ENCODE measurements around the gene REC8.

The REC8 gene

DNA sequence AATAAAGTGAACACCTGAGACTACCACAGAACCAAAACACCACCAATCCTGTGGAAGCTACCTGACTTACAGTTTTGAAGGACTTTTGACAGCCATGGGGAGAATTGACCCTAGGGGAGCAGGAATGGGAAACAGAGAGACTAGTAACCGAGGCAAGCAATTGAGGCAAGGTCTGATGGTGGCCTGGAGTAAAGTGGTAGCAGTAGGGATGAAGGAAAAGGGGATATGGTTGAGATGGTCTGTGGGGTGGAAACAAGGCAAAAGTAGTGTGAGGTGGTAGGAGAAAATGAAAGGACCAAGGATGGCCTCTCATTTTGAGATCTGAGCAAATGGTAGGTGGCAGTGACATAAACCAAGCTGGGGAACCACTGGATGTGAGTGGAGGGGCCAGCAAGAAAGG is 15.0 kb upstream of the REC8 start:
- in situ Hi-C loops (cut with MboI; ENCODE audit: low sequenced_read_pairs), result no loop called here

DNA sequence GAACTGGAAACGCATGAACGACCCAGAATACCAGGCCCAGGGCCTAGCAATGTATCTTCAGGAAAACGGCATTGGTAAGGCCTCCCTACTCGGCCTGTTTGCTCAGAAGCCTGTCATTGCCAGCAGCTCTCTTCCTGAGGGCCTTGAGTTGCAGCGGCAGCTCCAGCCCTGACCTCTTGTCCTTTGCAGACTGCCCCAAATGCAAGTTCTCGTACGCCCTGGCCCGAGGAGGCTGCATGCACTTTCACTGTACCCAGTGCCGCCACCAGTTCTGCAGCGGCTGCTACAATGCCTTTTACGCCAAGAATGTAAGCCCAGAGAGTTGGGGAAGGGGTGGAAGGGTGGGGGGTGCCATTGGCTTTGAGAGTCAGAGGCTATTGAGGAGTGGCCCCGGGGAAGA is 14.5 kb upstream of the REC8 start:
- in situ Hi-C loops (cut with MboI; ENCODE audit: low sequenced_read_pairs), result no loop called here

DNA sequence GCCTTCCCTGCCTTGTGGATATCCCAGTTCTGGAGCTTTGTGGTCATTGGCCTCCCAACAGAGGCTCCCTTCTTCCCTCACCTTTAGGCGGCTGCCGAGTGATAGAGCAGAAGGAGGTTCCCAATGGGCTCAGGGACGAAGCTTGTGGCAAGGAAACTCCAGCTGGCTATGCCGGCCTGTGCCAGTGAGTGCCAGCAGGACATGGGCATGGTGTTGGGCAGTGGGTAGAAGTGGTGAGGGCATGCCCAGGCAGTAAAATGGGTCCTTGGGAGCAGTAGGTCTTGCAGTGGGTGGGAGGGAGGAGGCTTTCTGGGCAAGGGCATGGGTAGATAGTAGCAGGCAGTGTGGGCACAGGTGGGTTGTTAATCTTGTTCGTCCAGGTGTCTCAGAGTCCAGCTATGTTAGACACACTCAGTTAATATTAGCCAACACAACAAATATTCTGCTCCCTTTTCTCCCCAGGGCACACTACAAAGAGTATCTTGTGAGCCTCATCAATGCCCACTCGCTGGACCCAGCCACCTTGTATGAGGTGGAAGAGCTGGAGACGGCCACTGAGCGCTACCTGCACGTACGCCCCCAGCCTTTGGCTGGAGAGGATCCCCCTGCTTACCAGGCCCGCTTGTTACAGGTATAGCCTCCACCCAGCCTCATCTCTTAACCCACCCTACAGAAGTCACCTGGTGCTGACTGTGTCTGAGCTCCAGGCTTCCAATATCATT is 11.9 kb upstream of the REC8 start:
- in situ Hi-C loops (cut with MboI; ENCODE audit: low sequenced_read_pairs), result no loop called here

DNA sequence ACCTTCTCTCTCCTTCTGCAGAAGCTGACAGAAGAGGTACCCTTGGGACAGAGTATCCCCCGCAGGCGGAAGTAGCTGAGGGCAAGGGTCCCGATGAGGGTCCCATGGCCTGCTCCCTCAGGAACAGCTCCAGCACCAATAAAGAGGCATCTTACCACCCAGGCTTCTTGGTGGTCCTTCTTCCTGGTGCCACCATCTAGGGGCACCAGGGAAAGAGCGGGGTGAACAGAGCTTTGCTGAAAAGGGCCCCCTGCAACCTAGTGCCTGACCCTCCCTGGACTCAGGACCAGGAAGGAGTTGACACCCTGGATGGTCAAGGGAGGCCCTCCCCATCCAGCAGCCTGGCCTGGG is 11.4 kb upstream of the REC8 start:
- in situ Hi-C loops (cut with MboI; ENCODE audit: low sequenced_read_pairs), result no loop called here

DNA sequence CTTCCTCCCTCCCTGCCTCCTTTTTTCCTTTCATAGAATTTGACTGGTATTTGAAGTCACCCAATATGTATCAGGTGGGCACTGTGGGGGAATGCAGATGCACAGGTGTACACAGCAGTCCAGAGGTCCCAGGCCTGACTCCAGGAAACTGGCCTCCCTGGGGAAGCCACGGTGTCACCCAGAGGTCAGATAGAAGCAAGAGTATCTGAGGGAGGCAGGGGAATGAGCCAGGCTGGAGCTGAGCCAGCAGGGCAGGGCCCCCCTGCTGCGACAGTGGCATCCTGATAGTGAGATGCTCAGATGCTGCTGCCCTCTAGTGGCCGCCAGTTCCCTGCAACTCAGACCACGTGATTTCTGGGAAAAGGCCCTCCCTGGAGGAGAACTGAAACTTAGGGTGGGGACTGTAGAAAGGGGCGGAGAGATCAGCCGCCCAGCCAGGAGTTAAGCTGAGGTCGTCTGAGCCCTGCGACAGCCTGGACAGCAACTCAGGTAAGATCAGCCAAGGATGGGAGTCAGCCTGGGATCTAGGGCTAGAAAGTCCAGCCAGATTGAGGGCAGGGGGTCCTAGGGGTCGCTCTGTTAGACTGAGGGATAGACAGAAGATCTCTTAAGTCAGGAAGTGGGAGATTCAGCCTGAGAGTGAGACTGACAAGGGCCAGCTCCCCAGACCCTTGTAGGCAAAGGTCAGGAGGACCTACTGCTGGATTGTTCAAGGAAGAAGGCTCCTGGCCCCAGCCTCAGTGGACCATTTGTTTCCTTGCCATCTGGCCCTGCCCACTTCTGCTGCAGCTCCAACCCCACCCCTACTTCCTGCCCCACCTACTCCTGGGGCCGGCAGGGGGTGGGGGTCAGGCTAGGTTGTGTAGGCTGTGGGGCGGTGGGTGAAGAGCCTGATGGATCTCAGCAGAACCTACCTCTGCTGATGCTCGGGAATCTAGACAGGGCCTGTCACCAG is 10.8 kb upstream of the REC8 start, which contains the start of gene IRF9:
Gene IRF9, plus strand, starts transcription at position 416 of the 955 bp plus-strand sequence. CDS start 880 bp downstream, outside the sequence.
- in situ Hi-C loops (cut with MboI; ENCODE audit: low sequenced_read_pairs), result no loop called here

DNA sequence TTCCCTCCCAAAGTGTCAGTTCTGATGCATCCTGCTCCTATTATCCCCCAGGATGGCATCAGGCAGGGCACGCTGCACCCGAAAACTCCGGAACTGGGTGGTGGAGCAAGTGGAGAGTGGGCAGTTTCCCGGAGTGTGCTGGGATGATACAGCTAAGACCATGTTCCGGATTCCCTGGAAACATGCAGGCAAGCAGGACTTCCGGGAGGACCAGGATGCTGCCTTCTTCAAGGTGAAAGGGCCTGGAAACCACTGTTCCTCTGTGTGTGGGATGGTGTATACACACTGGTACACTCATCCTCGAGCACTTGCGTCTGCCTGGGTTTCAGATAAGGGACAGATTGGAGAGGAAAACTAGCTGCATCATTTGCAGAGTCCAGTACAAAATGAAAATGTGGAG is 9.8 kb upstream of the REC8 start:
- in situ Hi-C loops (cut with MboI; ENCODE audit: low sequenced_read_pairs), result no loop called here

DNA sequence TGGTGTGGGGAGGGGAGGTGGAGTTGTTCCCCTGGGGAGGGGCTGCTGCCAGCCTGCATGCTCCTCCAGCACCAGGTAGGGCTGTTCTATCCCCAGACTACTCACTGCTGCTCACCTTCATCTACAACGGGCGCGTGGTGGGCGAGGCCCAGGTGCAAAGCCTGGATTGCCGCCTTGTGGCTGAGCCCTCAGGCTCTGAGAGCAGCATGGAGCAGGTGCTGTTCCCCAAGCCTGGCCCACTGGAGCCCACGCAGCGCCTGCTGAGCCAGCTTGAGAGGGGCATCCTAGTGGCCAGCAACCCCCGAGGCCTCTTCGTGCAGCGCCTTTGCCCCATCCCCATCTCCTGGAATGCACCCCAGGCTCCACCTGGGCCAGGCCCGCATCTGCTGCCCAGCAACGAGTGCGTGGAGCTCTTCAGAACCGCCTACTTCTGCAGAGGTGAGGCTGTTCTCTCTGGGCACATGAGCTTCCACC is 7.3 kb upstream of the REC8 start:
- in situ Hi-C loops (cut with MboI; ENCODE audit: low sequenced_read_pairs), result no loop called here

DNA sequence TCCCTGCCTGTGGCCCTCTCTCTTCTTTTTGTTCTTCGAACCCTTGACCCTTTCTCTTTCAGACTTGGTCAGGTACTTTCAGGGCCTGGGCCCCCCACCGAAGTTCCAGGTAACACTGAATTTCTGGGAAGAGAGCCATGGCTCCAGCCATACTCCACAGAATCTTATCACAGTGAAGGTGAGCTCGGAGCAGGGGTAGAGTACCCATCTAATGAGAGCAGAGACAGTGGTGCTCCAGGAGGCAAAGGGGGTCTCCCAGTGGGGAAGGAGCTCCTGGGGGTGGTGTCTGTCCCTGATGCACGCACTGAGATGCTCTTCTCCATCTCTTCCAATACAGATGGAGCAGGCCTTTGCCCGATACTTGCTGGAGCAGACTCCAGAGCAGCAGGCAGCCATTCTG is 6.1 kb upstream of the REC8 start:
- in situ Hi-C loops (cut with MboI; ENCODE audit: low sequenced_read_pairs), result no loop called here

DNA sequence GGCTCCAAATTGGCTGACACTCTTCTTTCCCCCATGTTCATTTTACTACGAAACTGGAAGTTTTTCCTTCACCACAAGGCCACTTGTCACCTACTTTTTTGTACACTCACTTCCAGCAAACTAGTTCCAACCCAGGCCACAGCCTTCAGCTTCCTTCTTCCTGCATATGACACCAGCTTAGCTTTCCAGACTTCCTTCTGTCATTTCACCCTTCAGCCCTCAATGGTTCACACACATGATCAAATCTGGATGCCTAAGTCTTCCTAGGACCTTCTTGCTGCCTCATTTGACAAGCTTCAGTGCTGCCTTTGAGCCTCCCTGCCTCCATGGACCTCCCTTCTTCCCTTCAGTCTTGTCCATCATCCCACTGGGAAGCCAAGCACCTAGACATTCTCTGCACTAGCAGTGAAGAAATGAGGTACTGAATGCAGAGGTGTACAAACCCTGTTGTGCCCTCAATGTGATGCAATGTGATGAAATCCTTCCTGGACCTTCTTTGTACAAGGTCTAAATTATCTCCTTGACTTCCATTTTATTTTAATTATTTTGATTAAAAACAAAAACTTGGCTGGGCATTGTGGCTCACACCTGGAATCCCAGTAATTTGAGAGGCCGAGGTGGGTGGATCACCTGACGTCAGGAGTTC is 4.3 kb upstream of the REC8 start:
- in situ Hi-C loops (cut with MboI; ENCODE audit: low sequenced_read_pairs), result no loop called here

DNA sequence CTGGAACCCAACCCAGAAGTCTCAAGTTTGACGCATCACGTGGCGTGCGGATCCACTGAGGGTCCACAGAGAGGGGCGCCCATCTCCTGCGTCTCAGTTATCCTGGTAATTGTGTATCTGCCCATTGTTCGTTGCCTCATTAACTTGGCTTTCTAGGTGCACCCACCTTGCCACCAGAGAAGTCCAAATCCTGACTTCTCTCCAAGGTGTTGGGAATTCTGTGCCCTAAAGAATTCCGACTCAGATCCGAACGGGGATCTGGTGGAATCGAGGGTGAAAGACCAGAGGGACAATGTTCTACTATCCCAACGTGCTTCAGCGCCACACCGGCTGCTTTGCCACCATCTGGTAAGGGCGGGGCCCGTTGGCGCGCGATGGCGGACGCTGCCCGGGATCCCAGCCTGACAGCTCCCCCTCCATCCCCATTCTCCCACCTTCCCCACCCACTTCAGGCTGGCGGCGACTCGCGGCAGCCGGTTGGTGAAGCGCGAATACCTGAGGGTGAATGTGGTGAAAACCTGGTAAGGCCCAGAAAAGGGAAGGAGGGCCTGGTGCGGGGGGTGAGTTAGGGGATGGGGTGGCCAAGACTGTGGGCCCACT is 481 bp downstream of the REC8 start:
- in situ Hi-C loops (cut with MboI; ENCODE audit: low sequenced_read_pairs), result no loop called here

DNA sequence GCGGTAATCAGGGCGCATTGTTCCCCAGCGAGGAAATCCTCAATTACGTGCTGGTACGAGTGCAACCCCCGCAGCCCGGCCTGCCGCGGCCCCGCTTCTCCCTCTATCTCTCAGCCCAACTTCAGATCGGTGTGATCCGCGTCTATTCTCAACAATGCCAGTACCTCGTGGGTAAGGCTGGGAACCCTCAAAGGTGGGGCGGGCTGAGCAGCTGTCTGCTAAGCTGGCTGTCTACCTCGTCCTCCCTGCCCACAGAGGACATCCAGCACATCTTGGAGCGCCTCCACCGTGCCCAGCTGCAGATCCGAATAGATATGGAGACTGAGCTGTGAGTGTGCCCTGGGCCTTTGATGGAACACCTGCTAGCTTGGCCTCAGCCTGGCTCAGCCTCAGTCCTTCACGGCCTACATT is 996 bp downstream of the REC8 start:
- in situ Hi-C loops (cut with MboI; ENCODE audit: low sequenced_read_pairs), result no loop called here

DNA sequence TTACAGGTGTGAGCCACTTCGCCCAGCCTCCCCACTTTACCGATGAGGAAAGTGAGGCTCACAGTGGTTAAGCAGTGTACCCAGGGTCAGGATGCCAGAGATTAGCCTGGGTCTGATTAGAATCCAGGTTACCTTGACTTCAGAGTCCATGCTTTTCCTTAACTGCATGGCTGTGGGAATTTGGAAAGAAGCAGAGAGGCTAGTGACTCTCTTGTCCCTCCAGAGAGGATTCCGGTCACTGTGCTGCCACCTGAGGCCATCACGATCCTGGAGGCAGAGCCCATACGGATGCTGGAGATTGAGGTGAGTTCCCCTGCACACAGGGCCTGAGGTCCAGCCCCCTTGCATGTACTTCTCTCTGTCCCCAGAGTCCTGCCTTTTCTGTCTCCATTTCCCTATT is 4.7 kb downstream of the REC8 start:
- in situ Hi-C loops (cut with MboI; ENCODE audit: low sequenced_read_pairs), result no loop called here

DNA sequence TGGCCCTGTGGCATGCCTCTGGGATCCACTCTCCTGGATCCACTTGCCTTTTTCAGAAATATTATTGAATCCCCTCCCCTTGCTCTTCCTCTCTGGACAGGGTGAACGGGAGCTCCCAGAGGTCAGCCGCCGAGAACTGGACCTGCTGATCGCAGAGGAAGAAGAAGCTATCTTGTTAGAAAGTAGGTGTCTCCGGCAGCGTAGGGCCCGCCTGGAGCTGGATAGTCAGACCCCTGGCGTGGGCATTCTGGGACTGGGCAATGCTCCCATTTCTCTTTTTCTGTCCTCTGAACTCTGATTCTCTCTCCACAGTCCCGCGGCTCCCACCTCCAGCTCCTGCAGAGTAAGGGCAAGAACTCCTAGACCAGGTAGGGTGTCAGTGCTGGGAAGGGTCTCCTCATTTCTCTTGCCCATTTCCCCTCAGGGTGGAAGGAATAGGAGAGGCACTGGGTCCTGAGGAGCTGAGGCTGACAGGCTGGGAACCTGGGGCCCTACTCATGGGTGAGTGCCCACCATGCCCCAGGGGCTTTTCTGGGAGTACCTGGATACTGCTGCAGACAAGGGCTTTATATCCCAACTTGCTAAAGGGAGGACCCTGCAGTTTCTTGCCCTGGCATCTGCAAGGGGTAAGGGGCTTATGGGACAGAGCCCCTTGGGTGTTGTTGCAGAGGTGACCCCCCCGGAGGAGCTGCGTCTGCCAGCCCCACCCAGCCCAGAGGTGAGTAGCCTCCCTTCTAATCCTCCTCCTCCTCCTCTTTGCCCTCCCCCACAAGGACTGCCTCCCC is 5.4 kb downstream of the REC8 start:
- in situ Hi-C loops (cut with MboI; ENCODE audit: low sequenced_read_pairs), result no loop called here

DNA sequence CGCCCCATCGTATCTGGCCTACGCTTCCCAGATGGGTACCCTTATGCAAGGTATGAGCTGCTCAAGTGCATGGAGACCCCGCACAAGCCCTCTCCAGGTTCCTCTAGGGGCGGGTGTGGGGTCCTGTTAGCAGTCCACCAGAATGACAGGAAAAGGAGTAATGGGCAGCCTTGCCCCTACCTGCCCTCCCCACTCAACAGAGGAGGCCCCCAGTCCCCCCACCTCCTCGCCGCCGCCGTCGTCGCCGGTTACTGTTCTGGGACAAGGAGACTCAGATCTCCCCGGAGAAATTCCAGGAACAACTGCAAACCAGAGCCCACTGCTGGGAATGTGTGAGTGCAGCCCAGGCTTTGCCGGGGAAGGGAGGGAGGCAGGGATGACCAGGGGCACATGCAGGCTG is 6.0 kb downstream of the REC8 start:
- in situ Hi-C loops (cut with MboI; ENCODE audit: low sequenced_read_pairs), result no loop called here

DNA sequence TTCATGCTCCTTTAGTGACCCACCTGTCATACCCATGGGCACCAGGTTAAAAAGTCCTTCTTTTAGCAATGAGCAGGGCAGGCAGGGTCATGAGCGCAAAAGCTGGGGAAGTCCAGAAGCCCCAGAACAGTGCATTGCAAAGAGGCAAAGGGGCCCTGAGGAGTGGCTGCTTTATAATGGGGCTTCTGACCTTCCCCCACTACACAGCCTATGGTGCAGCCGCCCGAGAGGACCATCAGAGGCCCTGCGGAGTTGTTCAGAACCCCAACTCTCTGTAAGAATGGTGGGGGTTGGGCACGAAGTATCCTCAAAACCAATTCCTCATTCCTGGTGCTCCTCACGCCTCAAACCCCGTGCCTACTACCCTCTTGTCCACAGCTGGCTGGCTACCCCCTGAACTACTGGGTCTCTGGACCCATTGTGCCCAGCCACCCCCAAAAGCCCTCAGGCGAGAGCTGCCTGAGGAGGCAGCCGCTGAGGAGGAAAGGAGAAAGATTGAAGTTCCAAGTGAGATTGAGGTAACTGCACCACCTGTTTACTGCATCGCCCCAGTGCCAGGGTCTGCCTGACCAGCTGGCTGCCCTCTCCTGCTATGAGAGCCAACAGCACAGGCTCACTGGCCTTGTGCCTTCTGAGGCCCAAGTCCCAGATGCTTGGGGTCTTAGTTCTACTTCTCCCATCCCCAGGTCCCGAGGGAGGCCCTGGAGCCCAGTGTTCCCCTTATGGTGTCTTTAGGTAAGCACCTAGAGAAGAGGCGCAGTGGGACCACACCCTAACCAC is 6.7 kb downstream of the REC8 start:
- in situ Hi-C loops (cut with MboI; ENCODE audit: low sequenced_read_pairs), result no loop called here

DNA sequence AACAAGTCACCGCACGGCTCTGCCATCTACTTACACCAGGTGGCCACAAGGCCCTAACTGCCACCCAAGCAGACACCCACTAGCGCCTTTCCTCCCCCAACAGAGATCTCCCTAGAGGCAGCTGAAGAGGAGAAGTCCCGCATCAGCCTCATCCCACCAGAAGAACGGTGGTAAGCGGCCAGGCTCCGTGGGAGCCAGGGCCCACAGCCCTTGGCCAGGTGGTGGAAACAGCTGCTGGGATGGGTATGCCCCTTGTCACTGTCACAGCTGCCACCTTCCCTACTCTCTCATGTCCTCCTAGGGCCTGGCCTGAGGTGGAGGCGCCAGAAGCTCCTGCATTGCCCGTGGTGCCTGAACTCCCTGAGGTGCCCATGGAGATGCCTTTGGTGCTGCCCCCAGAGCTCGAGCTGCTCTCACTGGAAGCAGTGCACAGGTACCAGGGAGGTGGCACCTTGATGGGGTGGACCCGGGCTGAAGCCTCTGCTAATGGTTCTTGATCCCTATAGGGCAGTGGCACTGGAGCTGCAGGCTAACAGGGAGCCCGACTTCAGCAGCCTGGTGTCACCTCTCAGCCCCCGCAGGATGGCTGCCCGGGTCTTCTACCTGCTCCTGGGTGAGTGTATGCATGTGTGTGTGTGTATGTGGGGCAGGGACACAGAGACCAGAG is 7.5 kb downstream of the REC8 start:
- in situ Hi-C loops (cut with MboI; ENCODE audit: low sequenced_read_pairs), result no loop called here

DNA sequence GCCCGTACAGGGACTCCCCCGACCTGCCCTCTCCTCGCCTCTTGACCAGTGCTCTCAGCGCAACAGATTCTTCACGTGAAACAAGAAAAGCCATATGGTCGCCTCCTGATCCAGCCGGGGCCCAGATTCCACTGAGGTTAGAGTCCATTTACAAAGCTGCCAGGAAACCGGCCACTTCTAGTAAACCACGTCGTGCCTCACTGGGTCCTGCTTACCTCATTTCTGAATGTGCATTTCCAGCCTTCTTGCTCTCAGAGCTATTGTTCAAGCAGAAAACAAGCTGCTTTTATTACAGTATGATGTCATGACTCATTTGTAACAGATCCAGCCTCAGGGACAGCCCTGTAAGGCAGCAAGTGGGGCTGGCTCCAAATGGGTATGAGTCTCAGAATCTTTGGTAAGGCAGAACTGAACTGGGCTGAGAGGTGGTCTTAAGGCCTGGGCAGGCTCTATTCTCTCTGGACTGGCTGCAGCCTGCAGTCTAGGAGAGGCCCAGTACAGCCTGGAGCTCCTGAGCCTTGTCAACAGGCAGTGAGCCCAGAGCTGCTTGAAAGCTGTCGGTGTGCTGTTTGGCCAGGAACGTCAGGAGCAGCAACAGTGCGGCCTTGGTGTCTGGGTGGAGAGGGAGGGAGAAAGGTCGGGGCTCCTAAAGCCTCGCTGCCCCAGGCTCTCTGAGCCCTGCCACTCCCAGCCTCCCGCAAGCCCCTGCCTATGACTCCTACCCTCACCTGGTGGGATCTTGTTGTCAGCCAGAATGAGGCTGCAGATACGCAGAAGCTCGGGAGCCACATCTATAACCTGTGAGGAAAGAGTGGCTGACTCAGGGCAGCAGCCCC is 8.3 kb downstream of the REC8 start:
- in situ Hi-C loops (cut with MboI; ENCODE audit: low sequenced_read_pairs), result no loop called here

DNA sequence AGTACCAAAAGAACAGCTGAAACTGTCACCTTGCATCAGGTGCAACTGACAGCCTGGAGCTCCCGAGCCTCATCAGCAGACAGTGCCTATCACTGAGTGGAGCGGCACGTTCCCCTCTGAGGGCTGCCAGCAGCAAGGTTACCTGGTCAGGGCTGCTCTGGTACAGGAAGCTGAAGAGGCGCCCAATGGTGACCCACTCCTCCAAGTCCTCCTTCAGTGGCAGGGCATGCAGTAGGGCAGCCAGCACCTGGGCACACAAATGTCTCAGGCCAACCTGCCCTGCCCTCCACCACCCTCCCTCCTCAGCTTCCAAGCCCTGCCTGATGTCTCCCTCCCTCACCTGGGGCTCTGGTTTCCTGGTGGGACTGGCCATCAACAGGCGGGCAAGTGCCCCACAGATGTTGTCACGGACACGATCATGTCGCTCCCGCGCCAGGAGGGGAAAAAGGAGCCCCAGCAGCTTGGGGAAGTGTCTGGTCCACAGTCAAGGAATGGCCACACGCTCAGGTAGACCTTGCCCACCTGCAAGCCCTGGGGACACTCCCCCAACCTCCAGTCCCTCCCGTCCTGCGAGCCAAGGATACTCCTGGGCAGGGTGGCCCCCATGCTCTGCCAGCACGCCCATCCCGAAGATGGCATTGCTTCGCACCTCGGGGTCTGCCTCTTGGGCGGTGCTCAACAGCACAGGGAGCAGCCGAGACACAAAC is 9.6 kb downstream of the REC8 start:
- in situ Hi-C loops (cut with MboI; ENCODE audit: low sequenced_read_pairs), result no loop called here
